Fibroblast of lung (primary cell): ENCODE results near the gene B3GALT2.

Source experiments
- CTCF ChIP-seq, 2 donors: IDR thresholded peaks in 1 of 2; conservative IDR thresholded peaks in 1 of 2; 1 replicate in 1 of 2; 2 replicates in 1 of 2; pipeline ENCODE4 v1.5.1; 2011 to 2012; ENCODE audit warnings: low read length in 2 of 2, control low read depth in 1 of 2, inconsistent platforms in 1 of 2, low read depth in 1 of 2, mild to moderate bottlenecking in 1 of 2
- EZH2 ChIP-seq: IDR thresholded peaks from 2 replicates; pipeline ENCODE4 v1.5.1; 2012; ENCODE audit warnings: low read length, control low read depth, mild to moderate bottlenecking; ENCODE audit errors: missing control alignments

GRCh38 chr1:193189442-193190095 is 3.2 kb upstream of the B3GALT2 start:
- no peak for TF ChIP-seq CTCF (conservative IDR thresholded peaks at IDR 0.05 in 1 of 2, IDR thresholded peaks at IDR 0.05 in 1 of 2; ENCODE audit: low read depth in 1 of 2, low read length in 2 of 2)
- TF ChIP-seq EZH2: no peak
